ENCODE data around the gene C2orf76.

Gene C2orf76

GRCh38 chr2:119260646-119261492 lies 105.8 kb downstream of the C2orf76 start:
- no peak for TF ChIP-seq CTCF (IDR thresholded peaks at IDR 0.05; ENCODE audit: control extremely low read depth, extremely low read depth, low read depth, missing control alignments)
- ChIA-PET POLR2A (no interaction called here), CTCF (interaction anchor here (1.5 to 1.7 kb wide), 2 partner anchors 10 to 379 kb away, joined by 3 to 9 read pairs; no protein-coding TSS in a partner anchor)
- DNase-seq (ENCODE audit: extremely low spot score), result no peak

DNA sequence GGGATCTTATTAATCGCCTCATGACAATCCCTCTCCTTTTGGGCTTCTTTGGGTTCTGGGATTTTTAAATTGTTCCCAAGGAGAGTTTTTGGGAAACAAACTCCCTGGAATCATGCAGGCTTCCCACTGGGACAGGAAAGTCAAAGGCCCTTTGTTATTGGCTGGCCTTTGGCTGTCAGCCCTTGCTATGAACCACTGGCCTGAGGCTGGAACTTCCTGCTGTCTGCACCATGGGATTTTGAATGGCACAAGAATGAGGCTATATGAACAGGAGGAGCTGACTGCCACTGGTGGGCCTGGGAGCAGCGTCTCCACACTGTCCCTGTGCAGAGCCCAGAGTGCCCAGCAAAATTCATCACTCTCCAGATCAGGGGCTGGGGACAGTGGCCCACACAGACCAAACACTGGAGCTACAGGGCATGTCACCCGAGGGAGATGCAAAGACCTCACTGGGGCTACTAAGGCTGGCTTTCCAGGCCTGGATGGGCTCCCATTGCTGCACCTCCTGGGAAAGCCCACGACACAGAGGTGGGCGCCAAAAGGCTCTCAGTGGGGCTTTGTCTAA lies 107.3 kb downstream of the C2orf76 start:
- CTCF ChIA-PET, result interaction anchor here (1.4 to 2.6 kb wide), 2 partner anchors 10 to 378 kb away, joined by 4 to 9 read pairs; no protein-coding TSS in a partner anchor
- POLR2A ChIA-PET, result no interaction called here
- no peak for DNase-seq (ENCODE audit: extremely low spot score)
- TF ChIP-seq CTCF (IDR thresholded peaks at IDR 0.05; ENCODE audit: control extremely low read depth, extremely low read depth, low read depth, missing control alignments), result no peak

DNA sequence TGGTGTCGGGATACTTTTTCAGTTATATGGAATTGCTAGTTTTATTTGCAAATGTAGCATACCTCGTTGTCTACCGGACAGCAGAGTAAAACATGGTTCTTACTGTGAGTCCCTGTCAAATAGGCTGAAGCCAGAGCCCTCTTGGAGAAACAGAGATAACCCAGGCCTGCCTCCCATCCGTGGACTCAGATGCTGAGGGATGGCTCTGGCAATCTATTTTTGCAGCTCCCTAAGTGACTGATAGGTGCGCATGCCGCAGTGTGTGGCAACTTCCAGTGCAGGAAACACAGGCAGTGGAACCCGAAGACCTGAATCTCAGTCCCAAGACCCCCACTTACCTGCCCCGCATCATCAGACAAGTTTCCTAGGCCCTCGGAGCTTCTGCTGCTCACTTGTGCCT lies 109.4 kb downstream of the C2orf76 start:
- ChIA-PET POLR2A (no interaction called here), CTCF (interaction anchor here (1.9 kb wide), 1 partner anchor 38 kb away, joined by 6 read pairs; no protein-coding TSS in a partner anchor)
- TF ChIP-seq CTCF (IDR thresholded peaks at IDR 0.05; ENCODE audit: control extremely low read depth, extremely low read depth, low read depth, missing control alignments), result no peak
- DNase-seq (ENCODE audit: extremely low spot score), result no peak

DNA sequence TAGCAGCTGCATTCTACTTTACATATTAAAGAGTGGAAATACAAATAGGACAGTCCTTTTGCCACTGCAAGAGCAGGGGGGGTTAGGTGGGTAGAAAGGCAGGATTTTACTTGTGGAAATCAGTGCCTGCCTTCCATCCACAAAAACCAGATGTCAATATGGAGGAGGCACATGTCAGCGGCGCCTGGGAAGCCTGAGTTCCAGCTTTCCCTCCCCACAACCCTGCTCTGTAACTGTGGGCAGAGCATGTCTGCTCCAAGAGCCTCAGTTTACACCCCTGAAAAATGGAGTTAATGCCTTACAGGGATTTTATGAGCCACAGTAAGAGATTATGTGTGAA lies 110.1 kb downstream of the C2orf76 start:
- ChIA-PET CTCF (no interaction called here), POLR2A (no interaction called here)
- DNase-seq (ENCODE audit: extremely low spot score), result no peak
- no peak for TF ChIP-seq CTCF (IDR thresholded peaks at IDR 0.05; ENCODE audit: control extremely low read depth, extremely low read depth, low read depth, missing control alignments)

DNA sequence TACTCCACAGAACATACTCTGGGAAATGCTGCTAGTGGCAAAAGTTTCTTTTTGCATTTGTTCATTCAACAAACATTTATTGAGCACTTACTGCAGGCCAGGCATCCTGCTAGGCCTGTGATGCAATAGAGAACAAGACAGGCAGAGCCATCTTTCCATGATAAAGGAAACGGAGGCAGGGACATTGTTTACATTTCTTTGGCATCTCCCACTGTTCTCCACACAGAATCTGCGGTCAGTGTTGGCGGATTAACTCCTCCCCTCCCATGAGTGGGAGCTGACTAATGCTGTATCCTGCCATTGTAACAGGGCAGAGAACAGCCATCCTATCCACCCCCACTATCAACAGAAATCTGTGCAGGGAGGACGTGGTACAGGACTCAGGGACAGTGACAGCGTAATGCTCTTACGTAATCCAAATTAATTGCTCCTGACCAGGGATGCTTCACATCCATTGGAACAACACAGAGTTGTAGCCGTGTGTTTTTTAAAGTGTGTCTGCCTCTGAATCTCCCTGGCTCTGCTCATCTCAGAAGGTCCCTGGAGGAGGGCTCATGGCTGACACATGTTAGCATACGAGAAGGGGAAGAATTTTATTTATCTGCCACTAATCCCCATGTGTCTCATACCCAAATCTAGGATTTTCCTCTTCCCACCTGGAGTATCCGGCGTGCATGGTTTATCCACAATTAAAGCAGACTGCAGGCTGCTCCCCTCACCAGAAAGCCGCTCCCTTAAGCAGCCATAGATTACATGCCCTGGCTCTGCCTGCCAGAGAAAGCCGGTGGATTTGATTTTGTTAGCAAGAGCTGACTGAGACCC lies 110.7 kb downstream of the C2orf76 start:
- ChIA-PET CTCF (interaction anchor here (1.8 to 7.6 kb wide), 2 partner anchors 9 to 14 kb away, joined by 6 to 43 read pairs; no protein-coding TSS in a partner anchor), POLR2A (no interaction called here)
- no peak for TF ChIP-seq CTCF (IDR thresholded peaks at IDR 0.05; ENCODE audit: control extremely low read depth, extremely low read depth, low read depth, missing control alignments)

DNA sequence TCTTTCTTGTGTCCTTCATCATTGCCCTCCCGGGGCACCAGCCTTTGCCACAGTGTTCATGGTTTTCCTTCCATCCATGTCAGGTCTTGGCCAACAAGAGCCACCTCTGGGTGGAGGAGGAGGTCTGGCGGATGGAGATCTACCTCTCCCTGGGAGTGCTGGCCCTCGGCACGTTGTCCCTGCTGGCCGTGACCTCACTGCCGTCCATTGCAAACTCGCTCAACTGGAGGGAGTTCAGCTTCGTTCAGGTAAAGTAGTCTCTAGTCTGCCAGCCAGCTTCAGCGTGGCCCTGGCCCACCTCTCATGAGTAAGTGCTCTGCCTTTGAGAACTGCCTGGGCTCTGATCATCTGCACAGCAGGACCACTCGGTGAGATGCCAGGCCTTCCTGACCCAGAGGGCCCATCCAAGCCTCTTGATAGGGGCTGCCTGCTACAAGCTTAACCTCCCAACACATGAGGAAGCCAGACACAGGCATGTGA lies 112.0 kb downstream of the C2orf76 start:
- ChIA-PET CTCF (interaction anchor here (1.4 to 7.6 kb wide), 4 partner anchors 10 to 372 kb away, joined by 4 to 43 read pairs (median 6); no protein-coding TSS in a partner anchor), POLR2A (no interaction called here)
- DNase-seq (ENCODE audit: extremely low spot score), result no peak
- no peak for TF ChIP-seq CTCF (IDR thresholded peaks at IDR 0.05; ENCODE audit: control extremely low read depth, extremely low read depth, low read depth, missing control alignments)

More for the DNA sequence above, 110.7 kb downstream of the C2orf76 start:
- no peak for DNase-seq (ENCODE audit: extremely low spot score)

All from GM10248 (cell line).